ENCODE measurements around the gene AP3B1. TPM values are rescaled to one million over a fixed set of nuclear protein-coding genes. Genes with fewer than 3 reads are reported as not detected.
A peak's percentile ranks its signal among the peaks of the same experiment; 100 is the strongest.

Gene AP3B1
- polyA plus RNA-seq, 1 of the 3 experiments (the other 2 are of a cell fraction) = 18.0 TPM

- TF ChIP-seq EP300 (IDR thresholded peaks at IDR 0.05; ENCODE audit: borderline replicate concordance in 1 of 2, low read depth in 1 of 2, low read length in 1 of 2) (no peak), USF1 (IDR thresholded peaks at IDR 0.05; ENCODE audit: borderline replicate concordance, low read depth) (no peak), FOSL2 (IDR thresholded peaks at IDR 0.05; ENCODE audit: borderline replicate concordance, low read depth) (no peak), ELF1 (IDR thresholded peaks at IDR 0.05) (no peak), SMC3 (IDR thresholded peaks at IDR 0.05; ENCODE audit: low read depth, low read length) (no peak)
Measured at GRCh38 chr5:78058625-78059024, 235.9 kb downstream of the AP3B1 start.

GRCh38 chr5:78056901-78057514 is 237.5 kb downstream of the AP3B1 start:
- H3K4me1 ChIP-seq (ENCODE audit: control insufficient read depth in 1 of 2, insufficient read depth in 2 of 2, low read depth in 1 of 2, low read length in 1 of 2) = no peaks in the 10 kb centered on the region; a peak in 1 of 4 replicates
- no peaks in the 10 kb centered on the region for H4K20me1 ChIP-seq (ENCODE audit: insufficient read depth)
- 92% methylated on average over 9 of the region's 9 CpGs for WGBS (ENCODE audit: low lambda C conversion rate)
- H3K4me2 ChIP-seq = no peak overlapping the region
- no peak for DNase-seq
- no peak overlapping the region for H3K9ac ChIP-seq
- TF ChIP-seq CTCF (IDR thresholded peaks at IDR 0.05) (peak; percentile 21; the same call in 1 of the 2 replicates), MXI1 (IDR thresholded peaks at IDR 0.05; ENCODE audit: low read depth, low read length) (no peak), RXRA (IDR thresholded peaks at IDR 0.05; ENCODE audit: borderline replicate concordance, low read depth) (no peak), SMC3 (IDR thresholded peaks at IDR 0.05; ENCODE audit: low read depth, low read length) (no peak)
- H3K9me3 ChIP-seq = no peaks in the 10 kb centered on the region
- no peak overlapping the region for H2AFZ ChIP-seq (ENCODE audit: low read depth)
- H3K79me2 ChIP-seq (ENCODE audit: insufficient read depth) = no peaks in the 10 kb centered on the region
- H3K27ac ChIP-seq (ENCODE audit: low read depth in 2 of 2, low read length in 1 of 2) = no peak overlapping the region
- H3K4me3 ChIP-seq (ENCODE audit: low read depth in 2 of 2, low read length in 1 of 2) = no peak overlapping the region
- no peaks in the 10 kb centered on the region for H3F3A ChIP-seq (replicated peaks; ENCODE audit: insufficient read depth)
- H3K27me3 ChIP-seq (ENCODE audit: insufficient read depth) = no peaks in the 10 kb centered on the region
- no peaks in the 10 kb centered on the region for H3K9me2 ChIP-seq
- H3K36me3 ChIP-seq (replicated peaks in 1 of 2; ENCODE audit: control insufficient read depth in 1 of 2, insufficient read depth in 2 of 2, low read length in 1 of 2) = peaks cover 0 to 3% of the 10 kb centered on the region in 2 experiments
- ChIA-PET POLR2A (no interaction called here), CTCF (interaction anchor here (1.2 kb wide), 1 partner anchor 100 kb away, joined by 3 read pairs; no protein-coding TSS in a partner anchor)

More at GRCh38 chr5:78058625-78059024, 235.9 kb downstream of the AP3B1 start:
- Histone ChIP-seq H3K4me1 (ENCODE audit: control insufficient read depth in 1 of 2, insufficient read depth in 2 of 2, low read depth in 1 of 2, low read length in 1 of 2) (no peaks in the 10 kb centered on the region; a peak in 1 of 4 replicates), H3K27me3 (ENCODE audit: insufficient read depth) (no peaks in the 10 kb centered on the region), H3K27ac (ENCODE audit: low read depth in 2 of 2, low read length in 1 of 2) (no peak overlapping the region), H4K20me1 (ENCODE audit: insufficient read depth) (no peaks in the 10 kb centered on the region), H3K4me3 (ENCODE audit: low read depth in 2 of 2, low read length in 1 of 2) (no peak overlapping the region), H3K9me3 (no peaks in the 10 kb centered on the region), H3K4me2 (no peak overlapping the region), H3K9me2 (no peaks in the 10 kb centered on the region), H3K9ac (no peak overlapping the region), H3K79me2 (ENCODE audit: insufficient read depth) (no peaks in the 10 kb centered on the region), H3K36me3 (replicated peaks in 1 of 2; ENCODE audit: control insufficient read depth in 1 of 2, insufficient read depth in 2 of 2, low read length in 1 of 2) (no peaks in the 10 kb centered on the region), H3F3A (replicated peaks; ENCODE audit: insufficient read depth) (no peaks in the 10 kb centered on the region), H2AFZ (ENCODE audit: low read depth) (no peak overlapping the region)
- ChIA-PET CTCF (no interaction called here), POLR2A (no interaction called here)
- WGBS (ENCODE audit: low lambda C conversion rate) = 100% methylated on average over 2 of the region's 2 CpGs
- DNase-seq = no peak
